ENCODE data around the gene ANKRD18B. TPM values are rescaled to one million over a fixed set of nuclear protein-coding genes. Genes with fewer than 3 reads are reported as not detected.
"Not testable (repeated sequence)": the region's sequence is repeated elsewhere in the genome, so short reads cannot be mapped to it uniquely, and the experiment has no call there.

Gene ANKRD18B
- total RNA-seq, 1 experiment from 2014 or later = not detected

DNA sequence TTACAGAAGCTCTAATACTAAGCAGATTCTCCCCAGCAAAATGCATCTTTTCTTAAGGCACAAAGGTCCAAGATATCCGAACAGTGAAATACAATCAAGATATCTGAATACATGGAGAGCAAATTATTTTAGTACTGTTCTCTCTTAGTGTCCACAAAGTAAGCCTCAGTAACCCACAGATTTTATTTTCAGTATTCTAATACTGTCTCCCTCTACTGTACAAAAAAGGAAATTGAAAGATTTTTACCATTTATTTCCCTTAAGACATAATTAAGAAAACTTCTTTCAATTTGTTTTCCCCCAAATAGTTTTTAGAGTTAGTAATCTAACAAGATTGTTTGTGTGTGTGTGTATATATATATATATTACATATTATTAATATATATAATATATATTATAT lies 25.7 kb upstream of the ANKRD18B start:
- Histone ChIP-seq H3K9ac (ENCODE audit: low read length) (no peak overlapping the region), H3K9me3 (ENCODE audit: low read length) (no peaks in the 10 kb centered on the region), H3K79me2 (ENCODE audit: low read length) (no peaks in the 10 kb centered on the region), H3K4me2 (ENCODE audit: low read depth, low read length, poor library complexity, severe bottlenecking) (no peak overlapping the region), H2AFZ (ENCODE audit: low read length) (no peak overlapping the region), H3K9me2 (replicated peaks; ENCODE audit: insufficient read depth, low read length) (no peaks in the 10 kb centered on the region), H4K20me1 (ENCODE audit: insufficient read depth, low read depth, low read length) (no peaks in the 10 kb centered on the region), H3K4me1 (ENCODE audit: low read length) (no peaks in the 10 kb centered on the region), H3K27me3 (ENCODE audit: low read length) (no peaks in the 10 kb centered on the region), H3K4me3 (ENCODE audit: low read length) (no peak overlapping the region), H3K27ac (ENCODE audit: low read length) (no peak overlapping the region), H3K36me3 (ENCODE audit: insufficient read depth, low read length) (no peaks in the 10 kb centered on the region)
- DNase-seq = peak; percentile 71

DNA sequence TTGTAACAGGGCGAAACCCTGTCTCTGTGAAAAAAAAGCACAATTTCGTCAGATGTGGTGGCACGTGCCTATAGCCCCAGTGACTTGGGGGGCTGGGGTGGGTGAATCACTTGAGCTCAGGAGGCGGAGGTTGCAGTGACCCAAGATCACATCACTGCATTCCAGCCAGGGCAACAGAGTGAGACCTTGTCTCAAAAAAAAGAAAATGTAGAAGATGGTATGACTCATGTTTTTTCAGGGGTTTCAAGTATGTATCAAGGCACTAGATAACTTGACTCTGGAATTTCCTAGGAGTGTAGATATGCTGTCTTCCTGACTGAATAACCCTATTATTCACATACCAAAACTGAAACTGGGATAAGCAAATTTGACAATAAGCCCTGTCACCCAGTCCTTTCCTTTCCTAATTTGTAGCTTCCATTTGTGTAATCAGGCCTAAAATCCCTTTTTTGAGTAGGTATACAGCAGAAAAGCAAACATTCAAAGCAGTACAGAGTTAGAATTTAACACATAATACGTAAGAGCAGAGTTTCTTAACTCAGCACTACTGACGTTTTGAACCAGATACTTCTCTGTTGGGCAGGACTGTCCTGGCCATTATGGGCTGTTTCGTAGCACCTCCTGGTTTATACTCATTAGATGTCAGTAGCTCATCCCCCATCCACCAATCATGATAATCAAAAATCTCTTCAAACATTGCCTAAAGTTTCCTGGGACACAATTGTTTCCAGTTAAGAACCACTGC lies 17.3 kb upstream of the ANKRD18B start:
- Histone ChIP-seq H4K20me1 (ENCODE audit: insufficient read depth, low read depth, low read length) (no peaks in the 10 kb centered on the region), H3K27me3 (ENCODE audit: low read length) (no peaks in the 10 kb centered on the region), H3K36me3 (ENCODE audit: insufficient read depth, low read length) (no peaks in the 10 kb centered on the region), H3K79me2 (ENCODE audit: low read length) (no peaks in the 10 kb centered on the region), H3K27ac (ENCODE audit: low read length) (no peak overlapping the region), H3K9ac (ENCODE audit: low read length) (no peak overlapping the region), H3K4me2 (ENCODE audit: low read depth, low read length, poor library complexity, severe bottlenecking) (no peak overlapping the region), H3K4me3 (ENCODE audit: low read length) (no peak overlapping the region), H2AFZ (ENCODE audit: low read length) (no peak overlapping the region), H3K9me2 (replicated peaks; ENCODE audit: insufficient read depth, low read length) (no peaks in the 10 kb centered on the region), H3K9me3 (ENCODE audit: low read length) (no peaks in the 10 kb centered on the region), H3K4me1 (ENCODE audit: low read length) (no peaks in the 10 kb centered on the region)
- no peak for DNase-seq

DNA sequence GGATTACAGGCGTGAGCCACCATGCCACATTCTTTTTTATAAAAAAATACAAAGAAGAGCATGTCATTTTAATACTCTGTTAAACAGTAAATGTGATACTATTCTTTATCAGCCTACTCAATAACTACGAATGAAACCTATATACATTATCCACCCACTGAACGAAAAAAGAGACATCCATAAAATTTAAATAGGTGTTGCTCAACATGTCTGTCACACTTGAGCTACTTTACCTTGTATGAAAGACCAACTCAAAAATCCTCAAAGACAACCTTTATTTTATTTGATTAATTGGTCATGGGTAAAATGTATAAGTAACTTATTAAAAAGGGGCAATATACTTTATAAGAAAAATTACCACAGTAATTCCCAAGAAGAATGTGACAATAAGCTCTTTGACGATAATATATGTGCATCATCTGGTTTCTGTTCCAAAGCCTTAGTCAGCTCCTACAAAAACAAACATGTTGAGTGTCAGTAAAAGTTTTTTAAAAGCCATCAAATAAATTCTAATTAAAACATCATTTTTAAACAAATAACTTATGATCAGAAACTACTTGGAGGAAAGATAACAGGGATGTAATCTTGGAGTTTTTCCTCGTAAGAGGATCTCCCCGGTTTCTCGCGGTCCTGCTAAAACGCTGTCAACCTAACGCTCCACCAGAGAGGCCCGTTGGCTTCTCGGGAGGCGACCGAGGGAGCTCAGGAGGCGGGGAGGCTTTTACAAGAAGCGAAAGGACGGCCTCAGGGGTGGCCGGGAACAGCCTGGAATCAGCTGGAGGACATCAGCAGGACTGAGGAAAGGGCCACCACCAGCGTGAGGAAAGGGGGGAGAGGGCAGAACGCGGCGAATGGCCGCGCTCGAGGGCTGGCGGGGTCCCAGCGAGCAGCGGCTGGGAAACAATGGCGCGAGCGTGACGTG lies 13.5 kb upstream of the ANKRD18B start:
- H3K4me2 ChIP-seq (ENCODE audit: low read depth, low read length, poor library complexity, severe bottlenecking) = no peak overlapping the region
- no peaks in the 10 kb centered on the region for H3K79me2 ChIP-seq (ENCODE audit: low read length)
- DNase-seq = no peak
- H3K27ac ChIP-seq (ENCODE audit: low read length) = no peak overlapping the region
- H3K36me3 ChIP-seq (ENCODE audit: insufficient read depth, low read length) = no peaks in the 10 kb centered on the region
- H3K4me1 ChIP-seq (ENCODE audit: low read length) = no peaks in the 10 kb centered on the region
- H3K9me2 ChIP-seq (replicated peaks; ENCODE audit: insufficient read depth, low read length) = no peaks in the 10 kb centered on the region
- no peaks in the 10 kb centered on the region for H4K20me1 ChIP-seq (ENCODE audit: insufficient read depth, low read depth, low read length)
- no peak overlapping the region for H2AFZ ChIP-seq (ENCODE audit: low read length)
- no peak overlapping the region for H3K9ac ChIP-seq (ENCODE audit: low read length)
- H3K27me3 ChIP-seq (ENCODE audit: low read length) = no peaks in the 10 kb centered on the region
- H3K9me3 ChIP-seq (ENCODE audit: low read length) = no peaks in the 10 kb centered on the region
- H3K4me3 ChIP-seq (ENCODE audit: low read length) = no peak overlapping the region

DNA sequence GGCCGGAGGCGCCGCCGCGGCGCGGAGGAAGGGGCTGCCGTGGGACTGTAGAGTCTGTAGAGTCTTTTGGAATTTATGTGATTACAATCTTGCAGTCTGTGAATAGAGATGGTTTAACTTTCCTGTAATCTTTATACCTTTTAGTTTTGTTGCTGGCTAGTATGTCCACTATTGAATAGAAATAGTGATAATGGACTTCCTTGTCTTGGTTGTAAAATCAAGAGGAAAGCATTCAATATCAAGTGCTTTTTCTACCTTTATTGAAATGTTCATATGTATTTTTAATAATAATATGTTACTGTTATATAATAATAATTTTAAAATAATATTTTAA lies 12.9 kb upstream of the ANKRD18B start:
- not testable (repeated sequence) for H3K4me3 ChIP-seq (ENCODE audit: low read length); DNase-seq; H2AFZ ChIP-seq (ENCODE audit: low read length); H3K27me3 ChIP-seq (ENCODE audit: low read length); H3K4me2 ChIP-seq (ENCODE audit: low read depth, low read length, poor library complexity, severe bottlenecking); H3K36me3 ChIP-seq (ENCODE audit: insufficient read depth, low read length); H3K27ac ChIP-seq (ENCODE audit: low read length); H3K9me3 ChIP-seq (ENCODE audit: low read length); H4K20me1 ChIP-seq (ENCODE audit: insufficient read depth, low read depth, low read length); H3K4me1 ChIP-seq (ENCODE audit: low read length); H3K9me2 ChIP-seq (replicated peaks; ENCODE audit: insufficient read depth, low read length); H3K79me2 ChIP-seq (ENCODE audit: low read length); H3K9ac ChIP-seq (ENCODE audit: low read length)

DNA sequence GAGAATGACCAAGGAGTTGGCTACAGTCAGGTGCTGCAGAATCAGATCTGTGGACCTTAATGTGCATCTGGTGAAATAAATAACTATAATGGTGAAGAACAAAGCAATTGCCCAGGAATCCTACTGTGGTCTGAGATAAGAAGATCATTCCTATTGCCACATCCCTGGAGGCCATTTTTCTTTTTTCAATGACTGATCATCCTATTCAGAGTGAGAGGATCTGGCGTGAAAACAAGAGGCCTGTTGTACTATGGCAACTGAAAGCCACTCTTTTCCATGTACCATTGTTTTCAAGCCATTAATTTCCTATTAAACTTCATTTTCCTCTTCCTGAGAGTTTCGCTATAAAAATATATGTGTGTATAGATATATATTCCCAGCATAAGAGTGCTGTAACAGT lies 11.5 kb upstream of the ANKRD18B start:
- H3K79me2 ChIP-seq (ENCODE audit: low read length); H3K27ac ChIP-seq (ENCODE audit: low read length); H3K27me3 ChIP-seq (ENCODE audit: low read length); H3K36me3 ChIP-seq (ENCODE audit: insufficient read depth, low read length); H3K9me3 ChIP-seq (ENCODE audit: low read length); H3K4me2 ChIP-seq (ENCODE audit: low read depth, low read length, poor library complexity, severe bottlenecking); H3K4me1 ChIP-seq (ENCODE audit: low read length); H3K9me2 ChIP-seq (replicated peaks; ENCODE audit: insufficient read depth, low read length); H4K20me1 ChIP-seq (ENCODE audit: insufficient read depth, low read depth, low read length); H2AFZ ChIP-seq (ENCODE audit: low read length); H3K4me3 ChIP-seq (ENCODE audit: low read length); H3K9ac ChIP-seq (ENCODE audit: low read length); DNase-seq: not testable (repeated sequence)

DNA sequence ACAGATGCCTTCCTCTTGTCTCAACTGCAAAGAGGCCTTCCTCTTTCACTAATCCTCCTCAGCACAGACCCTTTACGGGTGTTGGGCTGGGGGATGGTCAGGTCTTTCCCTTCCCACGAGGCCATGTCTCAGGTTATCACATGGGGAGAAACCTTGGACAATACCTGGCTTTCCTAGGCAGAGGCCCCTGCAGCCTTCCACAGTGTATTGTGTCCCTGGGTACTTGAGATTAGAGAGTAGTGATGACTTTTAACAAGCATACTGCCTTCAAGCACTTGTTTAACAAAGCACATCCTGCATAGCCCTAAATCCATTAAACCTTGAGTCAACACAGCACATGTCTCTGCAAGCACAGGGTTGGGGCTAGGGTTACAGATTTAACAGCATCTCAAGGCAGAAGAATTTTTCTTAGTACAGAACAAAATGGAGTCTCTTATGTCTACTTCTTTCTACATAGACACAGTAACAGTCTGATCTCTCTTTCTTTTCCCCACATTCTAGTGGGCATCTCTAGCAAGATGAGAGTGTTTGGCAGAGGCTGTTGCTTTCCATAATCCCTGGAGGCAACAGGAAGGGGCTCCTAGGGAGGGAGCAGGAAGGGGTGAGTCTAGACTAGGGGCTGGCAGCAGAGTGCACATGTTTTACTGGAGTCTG lies 8.6 kb upstream of the ANKRD18B start:
- H3K27me3 ChIP-seq (ENCODE audit: low read length); H2AFZ ChIP-seq (ENCODE audit: low read length): not testable (repeated sequence)

DNA sequence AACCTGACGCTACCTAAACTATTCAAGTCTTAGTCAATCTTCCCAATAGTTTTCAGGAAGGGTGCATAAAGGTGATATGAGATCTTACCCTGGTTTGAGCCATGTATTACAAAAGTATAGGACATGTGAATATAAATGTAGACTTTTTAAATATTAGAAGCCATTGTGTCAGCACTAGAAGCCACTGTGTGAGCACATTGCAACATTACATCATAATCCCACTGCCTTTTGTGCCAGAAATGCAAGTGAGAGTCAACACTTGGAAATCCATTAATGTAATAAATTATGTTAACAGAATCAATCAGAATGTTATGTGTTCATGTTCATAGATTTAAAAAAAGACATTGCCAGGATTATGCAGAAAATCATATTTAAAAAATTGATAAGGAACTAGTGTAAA lies 7.7 kb upstream of the ANKRD18B start:
- H3K27me3 ChIP-seq (ENCODE audit: low read length); H2AFZ ChIP-seq (ENCODE audit: low read length); DNase-seq; H3K9ac ChIP-seq (ENCODE audit: low read length); H3K79me2 ChIP-seq (ENCODE audit: low read length); H3K36me3 ChIP-seq (ENCODE audit: insufficient read depth, low read length); H4K20me1 ChIP-seq (ENCODE audit: insufficient read depth, low read depth, low read length); H3K27ac ChIP-seq (ENCODE audit: low read length); H3K4me3 ChIP-seq (ENCODE audit: low read length); H3K9me2 ChIP-seq (replicated peaks; ENCODE audit: insufficient read depth, low read length); H3K4me2 ChIP-seq (ENCODE audit: low read depth, low read length, poor library complexity, severe bottlenecking); H3K4me1 ChIP-seq (ENCODE audit: low read length); H3K9me3 ChIP-seq (ENCODE audit: low read length): not testable (repeated sequence)

More for the DNA sequence above, 8.6 kb upstream of the ANKRD18B start:
- H3K4me2 ChIP-seq (ENCODE audit: low read depth, low read length, poor library complexity, severe bottlenecking); H3K36me3 ChIP-seq (ENCODE audit: insufficient read depth, low read length); H3K9me2 ChIP-seq (replicated peaks; ENCODE audit: insufficient read depth, low read length); H4K20me1 ChIP-seq (ENCODE audit: insufficient read depth, low read depth, low read length); H3K9me3 ChIP-seq (ENCODE audit: low read length); H3K79me2 ChIP-seq (ENCODE audit: low read length); H3K4me3 ChIP-seq (ENCODE audit: low read length); DNase-seq; H3K27ac ChIP-seq (ENCODE audit: low read length); H3K9ac ChIP-seq (ENCODE audit: low read length); H3K4me1 ChIP-seq (ENCODE audit: low read length): not testable (repeated sequence)

DNA sequence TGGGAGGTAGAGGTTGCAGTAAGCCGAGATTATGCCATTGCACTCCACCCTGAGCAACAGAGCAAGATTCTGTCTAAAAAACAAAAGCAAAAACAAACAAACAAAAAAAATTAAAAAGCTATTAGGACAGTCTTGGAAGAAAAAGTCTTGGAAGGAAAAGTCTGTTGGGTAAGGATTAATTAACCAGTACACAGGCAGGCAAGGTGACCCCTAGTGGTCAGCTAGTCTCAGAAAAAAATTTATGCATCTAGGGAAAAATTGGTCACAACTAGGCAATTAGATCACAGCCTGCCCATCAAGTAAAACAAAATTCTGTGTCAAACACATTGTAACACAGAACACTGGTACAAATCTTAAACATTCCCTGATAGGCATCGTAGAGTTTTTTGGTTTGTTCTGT lies 6.7 kb upstream of the ANKRD18B start:
- DNase-seq = peak; percentile 43
- no peak overlapping the region for H2AFZ ChIP-seq (ENCODE audit: low read length)
- H3K79me2 ChIP-seq (ENCODE audit: low read length) = no peaks in the 10 kb centered on the region
- H3K9ac ChIP-seq (ENCODE audit: low read length) = no peak overlapping the region
- H3K27me3 ChIP-seq (ENCODE audit: low read length) = no peaks in the 10 kb centered on the region
- no peak overlapping the region for H3K27ac ChIP-seq (ENCODE audit: low read length)
- no peak overlapping the region for H3K4me2 ChIP-seq (ENCODE audit: low read depth, low read length, poor library complexity, severe bottlenecking)
- no peaks in the 10 kb centered on the region for H3K9me2 ChIP-seq (replicated peaks; ENCODE audit: insufficient read depth, low read length)
- no peak overlapping the region for H3K4me3 ChIP-seq (ENCODE audit: low read length)
- no peaks in the 10 kb centered on the region for H3K9me3 ChIP-seq (ENCODE audit: low read length)
- H3K36me3 ChIP-seq (ENCODE audit: insufficient read depth, low read length) = no peaks in the 10 kb centered on the region
- no peaks in the 10 kb centered on the region for H4K20me1 ChIP-seq (ENCODE audit: insufficient read depth, low read depth, low read length)
- H3K4me1 ChIP-seq (ENCODE audit: low read length) = no peaks in the 10 kb centered on the region

All from Karpas-422 (cell line).